Panc1 (cell line): ENCODE measurements around the gene TAT. TPM values are rescaled to one million over a fixed set of nuclear protein-coding genes. Genes with fewer than 3 reads are reported as not detected.

Source experiments
- ATAC-seq: fragments of 200-7000 bp; cut with Tn5 transposase; 2 replicates; pipeline ENCODE4 v1.9.1; 2020; ENCODE audit warnings: mild to moderate bottlenecking, moderate library complexity
- BruUV-seq: library from RNA; stranded (reverse); fragments of 400-500 nt; replicated peaks from 2 replicates; lab custom pipeline; 2021; lab: Mats Ljungman, UMichigan
- CTCF ChIA-PET: fragments of 300-600 bp; sonication (Branson Sonifier 250); formaldehyde crosslinking; loops from one replicate; lab custom pipeline; 2022; ENCODE audit warnings: antibody characterized with exemption; lab: Charles Lee
- POLR2A ChIA-PET: fragments of 300-600 bp; sonication (Branson Sonifier 250); formaldehyde crosslinking; loops from one replicate; lab custom pipeline; 2022; ENCODE audit warnings: antibody characterized with exemption; lab: Charles Lee
- DNase-seq: peaks from one replicate; pipeline ENCODE4 v3.0.0-alpha.2; 2010; ENCODE audit warnings: low read depth, low spot score
- H3K27ac ChIP-seq: 2 replicates; pipeline ENCODE4 v1.5.1; 2011; ENCODE audit warnings: mild to moderate bottlenecking, low read length, inconsistent platforms
- H3K27me3 ChIP-seq: fragments of 200-500 bp; sonication (Bioruptor generic); 2 replicates; pipeline ENCODE4 v1.6.0; 2014; ENCODE audit warnings: low read length, inconsistent platforms; ENCODE audit not compliant: control insufficient read depth, insufficient read depth
- H3K36me3 ChIP-seq: fragments of 200-500 bp; sonication (Bioruptor generic); 2 replicates; pipeline ENCODE4 v1.5.1; 2014; ENCODE audit warnings: inconsistent platforms, mild to moderate bottlenecking, low read length, moderate library complexity; ENCODE audit not compliant: control insufficient read depth, insufficient read depth
- H3K4me1 ChIP-seq: 2 replicates; pipeline ENCODE4 v1.5.1; 2011; ENCODE audit warnings: inconsistent platforms, mild to moderate bottlenecking, low read length, moderate library complexity; ENCODE audit not compliant: control insufficient read depth, insufficient read depth
- H3K4me3 ChIP-seq, 2 experiments: 2 replicates each; pipeline ENCODE4 v1.5.1; 2011 to 2012; ENCODE audit warnings: low read depth in 2 of 2, low read length in 2 of 2, mild to moderate bottlenecking in 2 of 2, inconsistent platforms in 1 of 2, moderate library complexity in 1 of 2
- H3K9me3 ChIP-seq: fragments of 200-500 bp; sonication (Bioruptor generic); 2 replicates; pipeline ENCODE4 v1.5.1; 2014; ENCODE audit warnings: low read depth, mild to moderate bottlenecking, inconsistent platforms, low read length, moderate library complexity; ENCODE audit not compliant: control insufficient read depth, insufficient read depth
- CTCF ChIP-seq: fragments of 450-650 bp; IDR thresholded peaks from 2 replicates; pipeline ENCODE4 v1.5.1; 2017; ENCODE audit warnings: mild to moderate bottlenecking
- POLR2AphosphoS5 ChIP-seq: IDR thresholded peaks from 2 replicates; pipeline ENCODE4 v1.6.1; 2012; ENCODE audit warnings: mild to moderate bottlenecking, low read depth, low read length, moderate library complexity
- REST ChIP-seq, 2 experiments: IDR thresholded peaks; 2 replicates each; pipeline ENCODE4 v1.6.1; 2011 to 2012; ENCODE audit warnings: low read depth in 2 of 2, control low read depth in 1 of 2, low read length in 1 of 2, mild to moderate bottlenecking in 1 of 2, moderate library complexity in 1 of 2; ENCODE audit not compliant: insufficient read depth in 1 of 2
- SIN3A ChIP-seq: IDR thresholded peaks from 2 replicates; pipeline ENCODE4 v1.6.1; 2012; ENCODE audit warnings: low read depth, mild to moderate bottlenecking, low read length, moderate library complexity, borderline replicate concordance; ENCODE audit not compliant: insufficient read depth
- TCF7L2 ChIP-seq: IDR thresholded peaks from 2 replicates; pipeline ENCODE4 v1.6.1; 2011; ENCODE audit warnings: mild to moderate bottlenecking, low read depth, low read length, inconsistent platforms
- in situ Hi-C: cut with HindIII; loops from 2 replicates; pipeline ENCODE4 v1.10.0; 2016; ENCODE audit warnings: low sequenced_read_pairs, low pct_unique_long_range_greater_than_20kb
- intact Hi-C: fragments of 100-400 bp; cut with micrococcal nuclease; formaldehyde crosslinking; loops from one replicate; pipeline ENCODE4 v1.10.0; 2022; ENCODE audit not compliant: unreplicated experiment
- total RNA-seq: library from RNA; stranded (reverse); gene quantifications from one replicate; pipeline ENCODE4 v1.2.1, GENCODE V29; 2021; ENCODE audit not compliant: unreplicated experiment

The TAT gene
- total RNA-seq, 1 experiment from 2014 or later: 0.49 TPM

GRCh38 chr16:71557299-71557698 lies 19.6 kb downstream of the TAT start:
- ChIA-PET CTCF (no interaction called here), POLR2A (no interaction called here)
- Histone ChIP-seq H3K36me3 (no peaks in the 10 kb centered on the region), H3K4me1 (no peaks in the 10 kb centered on the region), H3K27me3 (no peaks in the 10 kb centered on the region), H3K9me3 (no peaks in the 10 kb centered on the region), H3K4me3 (no peak overlapping the region), H3K27ac (no peak overlapping the region)
- ATAC-seq: no peak
- intact Hi-C loops (no loop called here), in situ Hi-C loops (no loop called here)
- no TSS peak for BruUV-seq
- no peak for DNase-seq
- TF ChIP-seq TCF7L2 (no peak), SIN3A (no peak), POLR2AphosphoS5 (no peak), REST (IDR thresholded peaks at IDR 0.05; ENCODE audit: insufficient read depth in 1 of 2, low read depth in 2 of 2, low read length in 1 of 2) (no peak), CTCF (no peak)

GRCh38 chr16:71555230-71555891 lies 21.5 kb downstream of the TAT start:
- H3K36me3 ChIP-seq: no peaks in the 10 kb centered on the region
- H3K27ac ChIP-seq: no peak overlapping the region
- H3K4me3 ChIP-seq: no peak overlapping the region
- H3K9me3 ChIP-seq: no peaks in the 10 kb centered on the region
- intact Hi-C loops: no loop called here
- in situ Hi-C loops: no loop called here
- BruUV-seq: no TSS peak
- peaks cover 2% of the 10 kb centered on the region for H3K27me3 ChIP-seq
- no peaks in the 10 kb centered on the region for H3K4me1 ChIP-seq
- ChIA-PET CTCF (no interaction called here), POLR2A (no interaction called here)
- ATAC-seq (no peak), DNase-seq (no peak)
- TF ChIP-seq CTCF (no peak), TCF7L2 (no peak), SIN3A (no peak), POLR2AphosphoS5 (no peak), REST (IDR thresholded peaks at IDR 0.05; ENCODE audit: insufficient read depth in 1 of 2, low read depth in 2 of 2, low read length in 1 of 2) (no peak)
